GM21529 (cell line): ENCODE measurements around the gene CELA3B.
"Not testable (repeated sequence)": the region's sequence is repeated elsewhere in the genome, so short reads cannot be mapped to it uniquely, and the experiment has no call there.

Experiments used
- ATAC-seq: cut with Tn5 transposase; IDR thresholded peaks from one replicate; pipeline ENCODE4 v1.9.1; 2021; ENCODE audit not compliant: unreplicated experiment

Gene CELA3B

GRCh38 chr1:22005261-22006149 lies 28.7 kb downstream of the CELA3B start:
- not testable (repeated sequence) for ATAC-seq

GRCh38 chr1:22006736-22007135 lies 29.9 kb downstream of the CELA3B start:
- ATAC-seq, result not testable (repeated sequence)

- not testable (repeated sequence) for ATAC-seq
Measured at GRCh38 chr1:22007262-22007661, 30.4 kb downstream of the CELA3B start.

GRCh38 chr1:22009566-22009965 lies 32.7 kb downstream of the CELA3B start:
- not testable (repeated sequence) for ATAC-seq

- not testable (repeated sequence) for ATAC-seq
Measured at GRCh38 chr1:22012752-22013151, 35.9 kb downstream of the CELA3B start.

- not testable (repeated sequence) for ATAC-seq
Measured at GRCh38 chr1:22014575-22015206, 37.9 kb downstream of the CELA3B start.

GRCh38 chr1:22018583-22019559 lies 42.0 kb downstream of the CELA3B start:
- no peak for ATAC-seq

GRCh38 chr1:22021061-22021460 lies 44.2 kb downstream of the CELA3B start:
- ATAC-seq, result no peak

- ATAC-seq, result peak; percentile 34
Measured at GRCh38 chr1:22024485-22025367, 47.9 kb downstream of the CELA3B start.

GRCh38 chr1:22025368-22026155 lies 48.7 kb downstream of the CELA3B start:
- peak; percentile 73 for ATAC-seq

GRCh38 chr1:22026924-22027289 lies 50.1 kb downstream of the CELA3B start:
- ATAC-seq, result no peak

GRCh38 chr1:22030057-22030456 lies 53.2 kb downstream of the CELA3B start:
- no peak for ATAC-seq

- no peak for ATAC-seq
Measured at GRCh38 chr1:22030473-22030872, 53.7 kb downstream of the CELA3B start.

- no peak for ATAC-seq
Measured at GRCh38 chr1:22031214-22031962, 54.6 kb downstream of the CELA3B start.

GRCh38 chr1:22034834-22035233 lies 58.0 kb downstream of the CELA3B start:
- ATAC-seq, result not testable (repeated sequence)

- no peak for ATAC-seq
Measured at GRCh38 chr1:22037520-22037919, 60.7 kb downstream of the CELA3B start.

GRCh38 chr1:22038036-22038435 lies 61.2 kb downstream of the CELA3B start:
- no peak for ATAC-seq
